ENCODE measurements around the gene MRPL41.

Gene MRPL41

GRCh38 chr9:137578518-137579258 lies 27.0 kb downstream of the MRPL41 start, which contains the start of gene DPH7:
TSS of gene DPH7 (minus strand) at chr9:137578925. CDS start at chr9:137578777, 148 bp downstream.
- Histone ChIP-seq H3K27me3 (ENCODE audit: low read depth) (no peaks in the 10 kb centered on the region), H3K9me3 (no peaks in the 10 kb centered on the region), H3K4me1 (peaks cover 7% of the 10 kb centered on the region; the same call in 1 of the 2 replicates), H3K36me3 (replicated peaks) (peaks cover 76% of the 10 kb centered on the region), H3K4me3 (peak within 1 kb of the TSS; percentile 89)
- in situ Hi-C loops (cut with MboI; ENCODE audit: low sequenced_read_pairs), result no loop called here
- peak; percentile 90 to 97 for DNase-seq (ENCODE audit: low spot score in 2 of 2)

- H3K4me3 ChIP-seq, result peak overlapping the region; percentile 89
- in situ Hi-C loops (cut with MboI; ENCODE audit: low sequenced_read_pairs), result no loop called here
- no peak for DNase-seq (ENCODE audit: low spot score in 2 of 2)
- peaks cover 7% of the 10 kb centered on the region; the same call in 1 of the 2 replicates for H3K4me1 ChIP-seq
- H3K9me3 ChIP-seq, result no peaks in the 10 kb centered on the region
- H3K36me3 ChIP-seq (replicated peaks), result peaks cover 76% of the 10 kb centered on the region
- H3K27me3 ChIP-seq (ENCODE audit: low read depth), result no peaks in the 10 kb centered on the region
Measured at GRCh38 chr9:137579259-137579604, 27.6 kb downstream of the MRPL41 start.

GRCh38 chr9:137580209-137580953 lies 28.7 kb downstream of the MRPL41 start:
- H3K4me1 ChIP-seq, result peaks cover 7% of the 10 kb centered on the region; the same call in 1 of the 2 replicates
- no peak for DNase-seq (ENCODE audit: low spot score in 2 of 2)
- H3K4me3 ChIP-seq, result no peak overlapping the region
- no peaks in the 10 kb centered on the region for H3K9me3 ChIP-seq
- in situ Hi-C loops (cut with MboI; ENCODE audit: low sequenced_read_pairs), result no loop called here
- no peaks in the 10 kb centered on the region for H3K27me3 ChIP-seq (ENCODE audit: low read depth)
- peaks cover 76% of the 10 kb centered on the region for H3K36me3 ChIP-seq (replicated peaks)

- H3K36me3 ChIP-seq (replicated peaks), result peaks cover 76% of the 10 kb centered on the region
- in situ Hi-C loops (cut with MboI; ENCODE audit: low sequenced_read_pairs), result no loop called here
- no peak overlapping the region for H3K4me3 ChIP-seq
- no peaks in the 10 kb centered on the region for H3K27me3 ChIP-seq (ENCODE audit: low read depth)
- no peak for DNase-seq (ENCODE audit: low spot score in 2 of 2)
- peaks cover 7% of the 10 kb centered on the region; the same call in 1 of the 2 replicates for H3K4me1 ChIP-seq
- H3K9me3 ChIP-seq, result no peaks in the 10 kb centered on the region
Measured at GRCh38 chr9:137580954-137581322, 29.3 kb downstream of the MRPL41 start.

GRCh38 chr9:137581361-137582285 lies 29.9 kb downstream of the MRPL41 start:
- in situ Hi-C loops (cut with MboI; ENCODE audit: low sequenced_read_pairs), result no loop called here
- Histone ChIP-seq H3K27me3 (ENCODE audit: low read depth) (no peaks in the 10 kb centered on the region), H3K9me3 (no peaks in the 10 kb centered on the region), H3K36me3 (replicated peaks) (peaks cover 73% of the 10 kb centered on the region), H3K4me3 (no peak overlapping the region), H3K4me1 (peaks cover 7% of the 10 kb centered on the region; the same call in 1 of the 2 replicates)
- DNase-seq (ENCODE audit: low spot score in 2 of 2), result no peak

- Histone ChIP-seq H3K4me3 (no peak overlapping the region), H3K4me1 (peaks cover 4% of the 10 kb centered on the region; the same call in 1 of the 2 replicates), H3K9me3 (no peaks in the 10 kb centered on the region), H3K27me3 (ENCODE audit: low read depth) (no peaks in the 10 kb centered on the region), H3K36me3 (replicated peaks) (peaks cover 76% of the 10 kb centered on the region)
- DNase-seq (ENCODE audit: low spot score in 2 of 2), result peak in 1 of 2 experiments; percentile 56
- in situ Hi-C loops (cut with MboI; ENCODE audit: low sequenced_read_pairs), result no loop called here
Measured at GRCh38 chr9:137582286-137582860, 30.7 kb downstream of the MRPL41 start.

GRCh38 chr9:137583347-137583746 lies 31.7 kb downstream of the MRPL41 start:
- Histone ChIP-seq H3K4me3 (no peak overlapping the region), H3K36me3 (replicated peaks) (peaks cover 83% of the 10 kb centered on the region), H3K9me3 (no peaks in the 10 kb centered on the region), H3K4me1 (no peaks in the 10 kb centered on the region), H3K27me3 (ENCODE audit: low read depth) (no peaks in the 10 kb centered on the region)
- in situ Hi-C loops (cut with MboI; ENCODE audit: low sequenced_read_pairs), result no loop called here
- no peak for DNase-seq (ENCODE audit: low spot score in 2 of 2)

GRCh38 chr9:137583957-137584356 lies 32.3 kb downstream of the MRPL41 start:
- Histone ChIP-seq H3K27me3 (ENCODE audit: low read depth) (no peaks in the 10 kb centered on the region), H3K4me1 (peaks cover 2% of the 10 kb centered on the region; the same call in 1 of the 2 replicates), H3K4me3 (no peak overlapping the region), H3K36me3 (replicated peaks) (peaks cover 86% of the 10 kb centered on the region), H3K9me3 (no peaks in the 10 kb centered on the region)
- DNase-seq (ENCODE audit: low spot score in 2 of 2), result no peak
- in situ Hi-C loops (cut with MboI; ENCODE audit: low sequenced_read_pairs), result no loop called here

- no peaks in the 10 kb centered on the region for H3K9me3 ChIP-seq
- in situ Hi-C loops (cut with MboI; ENCODE audit: low sequenced_read_pairs), result no loop called here
- no peak overlapping the region for H3K4me3 ChIP-seq
- peaks cover 69% of the 10 kb centered on the region for H3K36me3 ChIP-seq (replicated peaks)
- DNase-seq (ENCODE audit: low spot score in 2 of 2), result no peak
- peaks cover 6% of the 10 kb centered on the region; the same call in 1 of the 2 replicates for H3K4me1 ChIP-seq
- no peaks in the 10 kb centered on the region for H3K27me3 ChIP-seq (ENCODE audit: low read depth)
Measured at GRCh38 chr9:137586854-137587253, 35.2 kb downstream of the MRPL41 start.

GRCh38 chr9:137588311-137588710 lies 36.6 kb downstream of the MRPL41 start:
- DNase-seq (ENCODE audit: low spot score in 2 of 2), result no peak
- no peaks in the 10 kb centered on the region for H3K9me3 ChIP-seq
- in situ Hi-C loops (cut with MboI; ENCODE audit: low sequenced_read_pairs), result no loop called here
- H3K27me3 ChIP-seq (ENCODE audit: low read depth), result no peaks in the 10 kb centered on the region
- H3K4me1 ChIP-seq, result peaks cover 11% of the 10 kb centered on the region
- H3K36me3 ChIP-seq (replicated peaks), result peaks cover 55% of the 10 kb centered on the region
- H3K4me3 ChIP-seq, result peak overlapping the region; percentile 2

GRCh38 chr9:137588891-137589290 lies 37.2 kb downstream of the MRPL41 start:
- peaks cover 49% of the 10 kb centered on the region for H3K36me3 ChIP-seq (replicated peaks)
- H3K4me1 ChIP-seq, result peaks cover 16% of the 10 kb centered on the region
- DNase-seq (ENCODE audit: low spot score in 2 of 2), result no peak
- H3K4me3 ChIP-seq, result peak overlapping the region; percentile 58
- no peaks in the 10 kb centered on the region for H3K27me3 ChIP-seq (ENCODE audit: low read depth)
- H3K9me3 ChIP-seq, result no peaks in the 10 kb centered on the region
- in situ Hi-C loops (cut with MboI; ENCODE audit: low sequenced_read_pairs), result no loop called here

- DNase-seq (ENCODE audit: low spot score in 2 of 2), result no peak
- Histone ChIP-seq H3K4me3 (peak overlapping the region; percentile 58), H3K27me3 (ENCODE audit: low read depth) (no peaks in the 10 kb centered on the region), H3K9me3 (no peaks in the 10 kb centered on the region), H3K4me1 (peaks cover 16% of the 10 kb centered on the region), H3K36me3 (replicated peaks) (peaks cover 42% of the 10 kb centered on the region)
- in situ Hi-C loops (cut with MboI; ENCODE audit: low sequenced_read_pairs), result no loop called here
Measured at GRCh38 chr9:137589441-137590122, 37.9 kb downstream of the MRPL41 start.

- in situ Hi-C loops (cut with MboI; ENCODE audit: low sequenced_read_pairs), result no loop called here
- Histone ChIP-seq H3K36me3 (replicated peaks) (peaks cover 37% of the 10 kb centered on the region), H3K27me3 (ENCODE audit: low read depth) (no peaks in the 10 kb centered on the region), H3K4me3 (peak overlapping the region; percentile 58), H3K9me3 (no peaks in the 10 kb centered on the region), H3K4me1 (peaks cover 16% of the 10 kb centered on the region)
- DNase-seq (ENCODE audit: low spot score in 2 of 2), result no peak
Measured at GRCh38 chr9:137590123-137590468, 38.4 kb downstream of the MRPL41 start.
